ENCODE data around the gene PANX2.

Gene PANX2

DNA sequence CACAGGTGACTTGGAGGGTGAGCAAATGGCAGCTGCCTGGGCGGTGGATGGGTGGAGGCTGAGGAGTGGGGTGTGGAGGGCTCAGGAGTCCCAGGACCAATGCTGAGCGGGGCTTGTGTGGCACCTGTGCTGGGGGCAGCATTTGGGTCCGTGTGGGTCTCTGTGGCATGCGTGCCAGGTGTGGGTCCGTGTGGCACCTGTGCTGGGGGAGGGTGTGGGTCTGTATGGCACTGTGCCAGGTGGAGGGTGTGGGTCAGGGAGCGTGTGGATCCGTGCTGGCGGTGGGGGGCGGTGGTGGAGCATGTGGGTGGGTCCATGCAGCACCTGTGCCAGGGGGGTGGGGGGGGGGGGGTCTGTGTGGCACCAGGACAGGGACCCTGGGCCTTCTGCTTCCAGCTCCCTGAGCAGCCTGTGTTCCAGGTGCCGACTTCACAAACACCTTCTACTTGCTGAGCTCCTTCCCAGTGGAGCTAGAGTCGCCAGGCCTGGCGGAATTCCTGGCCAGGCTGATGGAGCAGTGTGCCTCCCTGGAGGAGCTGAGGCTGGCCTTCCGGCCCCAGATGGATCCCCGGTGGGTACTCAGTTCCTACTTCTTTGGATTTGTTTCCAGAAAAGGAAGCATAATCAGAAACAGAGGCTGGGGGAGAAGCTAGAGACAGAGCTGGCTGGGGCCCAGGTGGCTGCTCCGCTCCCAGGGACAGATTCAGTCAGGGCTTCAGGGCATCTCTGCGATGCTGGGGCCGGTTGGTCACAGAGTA, 44.9 kb downstream of the PANX2 start:
- no peak for DNase-seq (ENCODE audit: low read depth)
- H3K4me3 ChIP-seq (ENCODE audit: low read depth, low read length) = no peak overlapping the region
- TF ChIP-seq, protein P1, sequence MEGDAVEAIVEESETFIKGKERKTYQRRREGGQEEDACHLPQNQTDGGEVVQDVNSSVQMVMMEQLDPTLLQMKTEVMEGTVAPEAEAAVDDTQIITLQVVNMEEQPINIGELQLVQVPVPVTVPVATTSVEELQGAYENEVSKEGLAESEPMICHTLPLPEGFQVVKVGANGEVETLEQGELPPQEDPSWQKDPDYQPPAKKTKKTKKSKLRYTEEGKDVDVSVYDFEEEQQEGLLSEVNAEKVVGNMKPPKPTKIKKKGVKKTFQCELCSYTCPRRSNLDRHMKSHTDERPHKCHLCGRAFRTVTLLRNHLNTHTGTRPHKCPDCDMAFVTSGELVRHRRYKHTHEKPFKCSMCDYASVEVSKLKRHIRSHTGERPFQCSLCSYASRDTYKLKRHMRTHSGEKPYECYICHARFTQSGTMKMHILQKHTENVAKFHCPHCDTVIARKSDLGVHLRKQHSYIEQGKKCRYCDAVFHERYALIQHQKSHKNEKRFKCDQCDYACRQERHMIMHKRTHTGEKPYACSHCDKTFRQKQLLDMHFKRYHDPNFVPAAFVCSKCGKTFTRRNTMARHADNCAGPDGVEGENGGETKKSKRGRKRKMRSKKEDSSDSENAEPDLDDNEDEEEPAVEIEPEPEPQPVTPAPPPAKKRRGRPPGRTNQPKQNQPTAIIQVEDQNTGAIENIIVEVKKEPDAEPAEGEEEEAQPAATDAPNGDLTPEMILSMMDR (IDR thresholded peaks at IDR 0.05; ENCODE audit: low read depth, low read length, missing control alignments) = no peak

DNA sequence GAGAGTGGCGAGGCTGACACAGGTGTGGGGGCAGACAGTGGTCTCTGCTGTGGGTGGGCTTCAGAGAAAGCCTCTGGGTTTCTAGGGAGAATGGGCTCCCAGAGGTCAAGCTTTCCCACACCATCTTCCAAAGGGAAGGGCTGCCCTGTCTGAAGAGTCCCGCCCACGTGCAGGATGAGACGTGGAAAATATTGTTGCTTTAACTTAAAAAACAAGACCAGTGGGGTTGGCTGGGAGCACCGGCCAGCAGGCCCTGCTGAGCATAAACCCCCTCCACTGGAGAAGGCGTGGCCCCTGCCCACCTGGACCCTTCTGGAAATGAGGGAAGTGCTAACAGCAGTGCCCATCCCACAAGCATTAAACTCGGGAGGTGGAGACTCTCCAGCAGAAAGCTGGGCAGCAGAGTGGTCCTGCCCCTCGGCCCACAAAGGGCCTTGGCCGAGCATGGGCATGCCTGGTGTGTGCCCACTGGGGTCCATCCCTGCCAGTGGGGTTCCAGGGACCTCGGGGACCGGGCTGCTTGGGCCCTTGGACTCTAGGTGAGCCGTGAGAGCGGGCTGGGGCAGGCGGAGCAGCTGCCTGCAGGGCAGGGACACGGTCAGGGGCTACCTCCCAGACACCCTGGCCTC, 45.6 kb downstream of the PANX2 start:
- H3K4me3 ChIP-seq (ENCODE audit: low read depth, low read length) = no peak overlapping the region
- no peak for DNase-seq (ENCODE audit: low read depth)
- TF ChIP-seq, protein P1 (IDR thresholded peaks at IDR 0.05; ENCODE audit: low read depth, low read length, missing control alignments) = no peak

DNA sequence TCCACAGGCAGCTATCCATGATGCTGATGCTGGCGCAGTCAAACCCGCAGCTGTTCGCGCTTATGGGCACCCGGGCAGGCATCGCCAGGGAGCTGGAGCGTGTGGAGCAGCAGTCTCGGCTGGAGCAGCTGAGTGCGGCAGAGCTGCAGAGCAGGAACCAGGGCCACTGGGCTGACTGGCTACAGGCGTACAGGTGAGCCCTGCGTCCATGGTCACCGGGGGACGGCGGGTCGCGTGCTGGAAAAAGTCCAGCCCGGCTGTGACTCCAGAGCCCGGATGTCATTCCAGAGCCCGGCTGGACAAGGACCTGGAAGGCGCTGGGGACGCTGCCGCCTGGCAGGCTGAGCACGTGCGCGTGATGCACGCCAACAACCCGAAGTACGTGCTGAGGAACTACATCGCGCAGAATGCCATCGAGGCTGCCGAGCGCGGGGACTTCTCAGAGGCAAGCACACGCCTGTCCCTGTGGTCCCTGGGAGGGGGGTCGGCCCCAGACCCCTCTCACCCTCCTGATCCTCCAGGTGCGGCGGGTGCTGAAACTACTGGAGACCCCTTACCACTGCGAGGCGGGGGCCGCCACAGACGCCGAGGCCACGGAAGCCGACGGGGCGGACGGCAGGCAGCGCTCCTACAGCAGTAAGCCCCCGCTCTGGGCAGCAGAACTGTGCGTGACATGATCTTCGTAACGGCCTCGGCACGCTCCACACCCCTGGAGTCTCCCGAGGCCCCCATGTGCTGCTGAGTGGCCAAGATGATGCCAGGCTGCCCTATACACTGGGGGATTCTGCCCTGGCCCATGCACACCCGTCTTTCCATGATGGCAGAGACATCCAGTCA, 46.4 kb downstream of the PANX2 start:
- H3K4me3 ChIP-seq (ENCODE audit: low read depth, low read length) = no peak overlapping the region
- TF ChIP-seq, protein P1 (IDR thresholded peaks at IDR 0.05; ENCODE audit: low read depth, low read length, missing control alignments) = no peak
- no peak for DNase-seq (ENCODE audit: low read depth)

DNA sequence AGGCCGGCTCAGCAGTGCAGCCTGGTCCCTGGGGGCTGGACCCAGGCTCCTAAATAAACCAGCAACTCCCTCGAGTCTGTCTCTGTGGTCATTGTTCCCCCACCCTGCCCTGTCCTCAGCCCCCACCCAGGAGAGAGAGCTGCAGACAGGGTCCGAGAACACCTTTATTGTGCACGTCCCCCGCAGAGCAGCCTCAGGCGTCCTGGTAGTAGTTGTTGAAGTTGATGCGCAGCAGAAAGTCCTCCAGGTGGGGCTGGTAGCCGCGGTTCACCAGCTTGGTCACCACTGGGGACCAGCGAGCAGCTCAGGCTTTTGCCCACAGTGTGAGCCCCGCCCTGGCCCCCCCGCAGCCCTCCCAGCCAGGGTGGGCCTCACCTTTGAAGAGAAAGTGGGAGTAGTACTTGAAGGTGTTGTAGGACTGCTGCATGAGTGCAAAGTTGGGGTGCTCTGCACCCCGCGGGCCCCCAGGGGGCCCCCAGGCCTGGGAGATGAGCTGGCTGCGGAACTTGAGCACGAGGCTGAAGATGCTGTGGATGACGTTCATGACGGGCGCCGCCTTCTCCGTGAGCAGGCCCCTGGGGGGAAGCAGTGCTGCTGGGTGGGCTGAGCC, 47.1 kb downstream of the PANX2 start:
- TF ChIP-seq, protein P1 (IDR thresholded peaks at IDR 0.05; ENCODE audit: low read depth, low read length, missing control alignments) = no peak
- no peak overlapping the region for H3K4me3 ChIP-seq (ENCODE audit: low read depth, low read length)
- no peak for DNase-seq (ENCODE audit: low read depth)

DNA sequence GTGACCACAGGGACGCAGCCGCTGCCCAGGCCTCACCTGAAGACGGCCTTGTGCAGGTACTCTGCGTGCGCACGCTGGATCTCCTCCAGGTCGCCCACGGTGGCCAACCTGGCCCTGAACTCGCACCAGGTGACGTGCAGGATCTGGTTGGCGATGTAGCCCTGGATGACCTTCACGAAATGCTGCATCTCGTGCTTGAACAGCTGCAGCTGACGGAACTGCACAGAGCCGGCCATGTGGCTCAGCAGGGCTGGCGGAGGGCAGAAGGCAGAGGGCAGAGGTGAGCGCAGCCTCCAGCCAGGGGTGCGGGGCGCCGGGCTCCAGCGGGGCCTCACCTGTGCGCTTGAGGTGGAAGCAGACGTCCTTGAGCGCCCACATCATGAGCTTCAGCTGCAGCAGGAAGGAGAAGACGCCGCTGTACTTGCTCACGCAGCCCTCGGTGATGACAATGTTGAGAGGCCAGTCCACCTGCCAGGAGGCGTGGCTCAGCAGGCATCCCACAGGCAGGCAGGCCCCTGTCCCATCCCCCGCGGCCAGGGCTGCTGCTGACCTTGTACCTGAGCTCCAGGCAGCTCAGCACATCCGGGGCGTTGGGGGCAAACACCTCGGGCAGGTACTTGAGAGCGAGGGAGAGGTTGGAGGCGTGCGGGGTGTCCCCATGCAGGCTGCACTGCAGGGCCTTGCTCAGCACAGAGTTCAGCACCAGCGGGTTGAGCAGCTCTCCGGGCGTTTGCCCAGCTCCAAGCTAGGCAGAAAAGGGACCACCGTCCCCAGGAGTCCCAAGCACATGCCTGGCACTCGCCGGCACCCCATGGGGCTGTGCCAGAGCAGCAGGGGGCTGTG, 47.8 kb downstream of the PANX2 start:
- TF ChIP-seq, protein P1 (IDR thresholded peaks at IDR 0.05; ENCODE audit: low read depth, low read length, missing control alignments) = no peak
- DNase-seq (ENCODE audit: low read depth) = no peak
- H3K4me3 ChIP-seq (ENCODE audit: low read depth, low read length) = no peak overlapping the region

All from GM12864 (cell line).